ENCODE data around the gene CBFA2T2. TPM values are rescaled to one million over a fixed set of nuclear protein-coding genes. Genes with fewer than 3 reads are reported as not detected.
A peak's percentile ranks its signal among the peaks of the same experiment; 100 is the strongest.

Gene CBFA2T2
- total RNA-seq, 2 donors from 2014 or later: 14.4 to 15.7 TPM

DNA sequence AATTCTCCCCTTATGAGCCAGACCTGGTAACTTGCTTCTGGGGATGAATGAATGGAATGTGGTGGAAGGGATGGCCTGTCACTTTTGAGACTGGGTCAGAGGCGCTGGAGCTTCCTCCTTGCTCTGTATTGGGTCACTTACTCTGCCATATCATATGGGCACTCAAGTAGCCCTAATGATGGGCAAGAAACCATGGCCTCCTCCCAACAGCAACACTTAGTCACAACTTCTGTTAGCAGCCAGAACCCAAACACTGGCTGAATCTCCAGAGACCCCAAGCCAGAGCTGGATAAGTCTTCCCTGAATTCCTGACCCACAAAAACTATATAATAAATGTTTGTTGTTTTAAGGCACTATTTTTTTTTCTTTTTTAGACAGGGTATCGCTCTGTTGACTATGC, 190.8 kb downstream of the CBFA2T2 start:
- H3K4me1 Mint-ChIP-seq (ENCODE audit: low read depth): peaks cover 74% of the 10 kb centered on the region
- peak overlapping the region; percentile 86 for H3K27ac Mint-ChIP-seq

DNA sequence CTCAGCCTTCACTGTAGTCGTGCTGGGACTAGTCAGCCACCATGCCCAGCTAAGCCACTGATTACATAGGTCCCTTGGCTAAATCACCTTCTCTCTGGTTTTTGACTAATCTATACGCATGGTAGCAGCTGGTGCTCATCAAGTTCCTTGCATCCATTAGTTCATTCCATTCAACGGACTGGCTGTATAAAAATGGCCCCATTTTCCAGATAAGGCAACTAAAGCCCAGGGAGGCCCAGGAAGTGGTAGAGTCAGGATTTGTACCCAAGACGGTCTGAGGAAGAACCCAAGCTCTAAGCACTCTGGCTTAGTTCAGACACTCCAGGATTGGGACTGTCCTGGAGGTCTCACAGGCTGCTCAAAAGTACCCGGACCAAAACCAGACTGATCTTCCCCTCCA, 191.4 kb downstream of the CBFA2T2 start:
- Mint-ChIP-seq H3K9me3 (no peaks in the 10 kb centered on the region), H3K4me3 (peak overlapping the region; percentile 31 to 54), H3K4me1 (ENCODE audit: low read depth) (peaks cover 68% of the 10 kb centered on the region), H3K36me3 (ENCODE audit: insufficient read depth in 2 of 2) (peaks cover 8 to 24% of the 10 kb centered on the region in 2 donors), H3K27ac (no peak overlapping the region), H3K27me3 (ENCODE audit: low read depth) (no peaks in the 10 kb centered on the region)
- DNase-seq: no peak
- ATAC-seq (replicated peaks in 1 of 2): no peak

More for the DNA sequence above, 190.8 kb downstream of the CBFA2T2 start:
- H3K9me3 Mint-ChIP-seq: no peaks in the 10 kb centered on the region
- ATAC-seq (replicated peaks in 1 of 2) (no peak), DNase-seq (no peak)
- peaks cover 8 to 28% of the 10 kb centered on the region in 2 donors for H3K36me3 Mint-ChIP-seq (ENCODE audit: insufficient read depth in 2 of 2)
- peak overlapping the region; percentile 54 to 62 for H3K4me3 Mint-ChIP-seq
- no peaks in the 10 kb centered on the region for H3K27me3 Mint-ChIP-seq (ENCODE audit: low read depth)

DNA sequence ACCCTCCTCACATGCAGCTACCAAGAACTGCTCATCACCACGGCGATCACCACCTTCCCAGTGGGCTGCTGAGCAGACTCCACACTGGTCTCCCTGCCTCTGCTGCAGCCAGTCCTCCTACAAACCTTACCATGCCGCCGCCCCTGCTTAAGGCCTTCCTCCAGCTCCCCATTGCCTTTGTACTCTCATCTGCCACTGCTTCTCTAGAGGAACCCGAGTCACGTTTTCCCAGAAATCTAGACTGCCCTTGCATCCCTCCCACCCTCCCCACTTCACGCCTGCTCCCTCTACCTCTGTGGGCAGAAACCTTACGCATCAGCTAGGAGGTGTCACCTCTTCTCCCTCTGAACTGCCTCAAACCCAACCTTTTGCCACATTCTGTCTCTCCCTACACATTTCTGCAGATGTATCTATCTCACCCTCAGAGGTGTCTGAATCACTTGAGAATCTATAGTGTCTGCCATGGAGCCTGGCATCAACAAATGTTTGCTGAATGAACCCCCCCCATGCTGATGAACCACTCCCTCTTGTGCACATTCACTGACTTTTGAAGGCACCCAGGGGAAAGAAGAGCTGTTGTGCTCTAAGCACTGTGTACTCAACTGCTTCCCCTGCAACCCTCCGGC, 191.9 kb downstream of the CBFA2T2 start:
- Mint-ChIP-seq H3K36me3 (ENCODE audit: insufficient read depth in 2 of 2) (peaks cover 8 to 24% of the 10 kb centered on the region in 2 donors), H3K27me3 (ENCODE audit: low read depth) (no peaks in the 10 kb centered on the region), H3K4me1 (ENCODE audit: low read depth) (peaks cover 72% of the 10 kb centered on the region), H3K27ac (no peak overlapping the region), H3K4me3 (peak overlapping the region; percentile 31 to 54), H3K9me3 (no peaks in the 10 kb centered on the region)
- ATAC-seq (replicated peaks in 1 of 2): peak in 1 of 2 donors; percentile 2
- no peak for DNase-seq

DNA sequence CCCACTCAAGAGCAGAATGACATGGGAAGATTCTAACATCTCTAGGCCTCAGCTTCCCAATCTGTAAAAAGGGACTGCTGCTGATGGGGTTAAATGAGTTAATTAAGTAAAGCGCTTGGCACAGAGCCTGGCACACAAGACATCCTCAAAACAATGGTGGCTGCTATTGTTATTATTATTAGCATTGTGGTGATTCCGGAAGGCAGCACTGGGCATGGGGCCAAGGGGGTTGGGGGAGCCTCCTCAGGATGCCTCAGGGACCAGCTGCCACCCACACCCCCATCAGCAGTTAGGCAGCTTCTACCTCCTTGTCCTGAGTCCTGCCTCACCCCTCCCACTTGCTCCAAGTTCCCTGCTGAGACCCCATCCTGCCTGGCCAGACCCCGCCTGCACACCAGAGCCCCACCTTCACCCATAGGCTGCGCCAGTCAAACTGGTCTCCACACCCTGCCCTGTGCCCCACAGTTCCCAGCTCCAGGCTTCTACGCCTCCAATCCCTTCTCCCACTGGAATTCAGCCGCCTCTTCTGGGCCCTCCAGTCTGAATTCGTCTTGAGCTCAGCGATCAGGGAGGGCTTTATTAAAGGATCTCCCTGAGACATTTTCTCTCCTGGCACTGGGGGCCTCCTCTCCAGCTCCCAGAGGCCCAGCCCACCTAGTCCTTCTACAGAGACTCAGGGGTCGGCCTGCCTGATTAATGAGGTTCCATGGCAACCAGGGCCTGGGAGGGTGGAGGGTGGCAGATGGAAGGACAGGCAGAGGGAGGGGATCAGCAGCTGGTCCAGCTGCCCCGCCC, 194.8 kb downstream of the CBFA2T2 start:
- H3K27ac Mint-ChIP-seq: peak overlapping the region; percentile 66
- DNase-seq (no peak), ATAC-seq (replicated peaks in 1 of 2) (no peak)
- peak overlapping the region; percentile 91 to 93 for H3K4me3 Mint-ChIP-seq
- H3K27me3 Mint-ChIP-seq (ENCODE audit: low read depth): no peaks in the 10 kb centered on the region
- peaks cover 84% of the 10 kb centered on the region for H3K4me1 Mint-ChIP-seq (ENCODE audit: low read depth)
- H3K9me3 Mint-ChIP-seq: no peaks in the 10 kb centered on the region
- H3K36me3 Mint-ChIP-seq (ENCODE audit: insufficient read depth in 2 of 2): peaks cover 4 to 11% of the 10 kb centered on the region in 2 donors

DNA sequence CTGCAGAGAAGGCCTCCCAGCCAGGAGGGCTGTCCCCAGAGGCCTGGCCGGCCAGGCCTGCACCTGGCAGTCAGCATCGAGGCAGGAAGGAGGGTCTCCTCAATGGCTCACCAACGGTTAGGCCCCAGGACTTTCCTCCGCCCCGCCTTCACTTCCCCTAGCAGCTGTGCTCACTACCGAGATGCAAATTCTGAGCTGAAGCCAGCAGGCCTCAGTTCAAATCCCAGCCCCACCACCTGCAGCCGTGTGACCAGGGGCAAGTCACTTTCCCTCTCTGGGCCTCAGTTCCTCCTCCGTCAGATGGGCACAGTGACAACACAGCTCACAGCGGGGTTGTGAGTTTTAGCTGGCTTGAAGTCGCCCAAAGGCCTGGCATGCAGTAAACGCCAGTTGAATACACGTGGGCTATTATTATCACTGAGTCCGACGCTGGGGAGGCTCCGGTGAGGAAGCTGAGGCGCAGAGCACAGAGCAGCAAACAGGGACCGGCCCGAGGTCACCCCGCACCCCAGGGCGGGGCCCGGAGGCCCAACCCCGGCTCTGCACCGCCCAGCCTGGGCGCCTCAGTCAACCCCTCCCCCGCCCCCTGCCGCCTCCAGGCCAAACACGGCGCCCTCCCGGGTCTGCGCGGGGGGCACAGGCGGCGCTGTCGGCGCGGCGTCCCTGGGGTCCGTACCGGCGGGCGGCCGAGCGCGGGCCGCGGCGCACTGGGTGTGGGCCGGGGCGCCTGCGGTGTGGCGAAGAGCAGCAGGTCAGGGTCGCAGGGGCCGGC, 195.6 kb downstream of the CBFA2T2 start:
- Mint-ChIP-seq H3K9me3 (no peaks in the 10 kb centered on the region), H3K36me3 (ENCODE audit: insufficient read depth in 2 of 2) (peaks cover 4 to 11% of the 10 kb centered on the region in 2 donors), H3K4me1 (ENCODE audit: low read depth) (peaks cover 84% of the 10 kb centered on the region), H3K4me3 (peak overlapping the region; percentile 91 to 93), H3K27me3 (ENCODE audit: low read depth) (no peaks in the 10 kb centered on the region), H3K27ac (peak overlapping the region; percentile 77)
- peak; percentile 60 for ATAC-seq (replicated peaks in 1 of 2)
- peak; percentile 72 to 78 for DNase-seq

DNA sequence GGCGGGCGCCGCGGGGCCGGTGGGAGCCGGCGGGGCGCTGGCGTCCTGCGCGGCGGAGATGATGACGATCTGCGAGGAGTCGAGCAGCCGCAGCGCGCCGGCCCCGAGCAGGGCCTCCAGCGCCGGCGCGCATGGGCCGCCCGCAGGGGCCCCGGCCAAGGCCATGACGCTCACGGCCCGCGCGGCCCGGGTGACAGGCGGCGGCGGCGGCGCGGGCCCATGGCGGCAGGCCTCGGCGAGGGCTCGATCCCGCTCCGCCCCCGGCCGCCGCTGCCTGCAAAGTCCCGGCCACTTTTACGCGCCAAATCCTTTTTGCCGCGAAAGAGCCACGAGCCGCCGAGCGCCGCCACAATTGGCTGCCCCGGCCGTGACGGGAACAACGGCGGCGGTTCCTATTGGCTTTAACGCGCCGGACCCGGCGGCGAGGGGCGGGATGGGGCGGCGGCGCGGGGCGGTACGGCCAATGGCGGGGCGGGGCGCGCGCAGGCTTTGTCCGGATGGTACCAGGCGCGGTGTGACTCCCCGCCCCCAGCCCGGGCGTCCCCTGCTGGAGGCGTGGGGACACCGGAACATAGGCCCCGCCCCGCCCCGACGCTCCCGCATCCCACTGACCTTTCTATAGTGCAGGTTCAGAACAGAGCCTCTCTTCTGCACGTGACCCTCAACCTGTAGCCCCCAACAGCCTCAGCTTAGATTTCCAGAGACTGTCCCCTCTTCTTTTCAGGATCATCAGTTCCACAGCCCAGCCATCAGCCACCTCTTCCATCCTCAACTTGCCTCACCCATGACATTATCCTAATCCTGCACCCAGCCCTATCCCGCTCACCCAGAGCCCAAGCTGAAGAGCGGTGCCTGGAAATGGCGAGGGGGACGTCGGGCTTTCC, 196.4 kb downstream of the CBFA2T2 start, which contains the start of gene E2F1:
Gene E2F1 (minus strand): TSS at position 286 of the 884 bp plus-strand sequence. CDS start 121 bp downstream, at position 165.
- peaks cover 84% of the 10 kb centered on the region for H3K4me1 Mint-ChIP-seq (ENCODE audit: low read depth)
- H3K4me3 Mint-ChIP-seq: peak within 1 kb of the TSS; percentile 91 to 93
- H3K9me3 Mint-ChIP-seq: no peaks in the 10 kb centered on the region
- DNase-seq: peak; percentile 97 to 99
- ATAC-seq (replicated peaks in 1 of 2): peak; percentile 85 to 86
- no peaks in the 10 kb centered on the region for H3K27me3 Mint-ChIP-seq (ENCODE audit: low read depth)
- peaks cover 4 to 11% of the 10 kb centered on the region in 2 donors for H3K36me3 Mint-ChIP-seq (ENCODE audit: insufficient read depth in 2 of 2)
- peak within 1 kb of the TSS; percentile 77 for H3K27ac Mint-ChIP-seq

DNA sequence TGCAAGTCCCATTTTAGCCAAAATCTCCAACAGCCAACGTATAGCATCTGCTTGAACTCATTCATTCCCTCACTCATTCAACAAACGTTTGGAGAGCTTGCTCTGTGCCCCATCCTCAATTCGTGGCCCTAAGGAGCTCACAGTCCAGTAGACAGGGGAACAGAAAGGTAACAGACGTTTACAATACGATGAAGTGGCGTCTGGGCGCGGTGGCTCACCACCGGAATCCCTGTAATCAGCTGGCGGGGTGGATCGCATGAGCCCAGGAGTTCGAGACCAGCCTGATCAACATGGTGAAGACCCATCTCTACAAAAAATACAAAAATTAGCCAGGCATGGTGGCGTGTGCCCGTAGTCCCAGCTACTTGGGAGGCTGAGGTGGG, 197.1 kb downstream of the CBFA2T2 start:
- Mint-ChIP-seq H3K27ac (peak overlapping the region; percentile 34), H3K9me3 (no peaks in the 10 kb centered on the region), H3K27me3 (ENCODE audit: low read depth) (no peaks in the 10 kb centered on the region), H3K4me3 (peak overlapping the region; percentile 69 to 74), H3K36me3 (ENCODE audit: insufficient read depth in 2 of 2) (peaks cover 4 to 7% of the 10 kb centered on the region in 2 donors), H3K4me1 (ENCODE audit: low read depth) (peaks cover 81% of the 10 kb centered on the region)
- DNase-seq (no peak), ATAC-seq (replicated peaks in 1 of 2) (no peak)

DNA sequence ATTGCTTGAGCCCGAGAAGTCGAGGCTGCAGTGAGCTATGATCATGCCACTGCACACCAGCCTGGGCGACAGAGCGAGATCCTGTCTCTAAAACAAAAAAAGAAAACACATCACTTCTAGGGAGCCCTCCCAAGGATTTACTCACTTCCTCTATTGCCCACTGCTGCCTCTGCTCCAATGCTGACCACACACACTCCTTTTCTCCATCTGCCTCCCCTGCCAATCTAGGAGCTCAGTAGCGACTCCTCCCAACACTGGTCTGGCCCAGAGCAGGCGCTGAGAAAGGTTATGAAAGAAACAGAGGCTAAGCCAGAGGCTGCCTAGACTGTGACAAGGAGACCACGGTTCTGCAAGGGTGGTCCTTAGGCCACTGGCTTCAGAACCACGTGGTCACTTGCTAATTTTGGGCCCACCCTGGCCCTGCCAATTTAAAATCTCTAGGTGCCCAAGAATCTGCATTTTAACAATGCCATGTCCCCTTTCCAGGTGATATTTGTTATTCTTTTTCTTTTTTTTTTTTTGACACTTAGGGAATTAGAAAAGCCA, 197.5 kb downstream of the CBFA2T2 start:
- H3K4me1 Mint-ChIP-seq (ENCODE audit: low read depth): peaks cover 77% of the 10 kb centered on the region
- peak overlapping the region in 1 of 2 donors; percentile 74 for H3K4me3 Mint-ChIP-seq
- no peak overlapping the region for H3K27ac Mint-ChIP-seq
- no peaks in the 10 kb centered on the region for H3K27me3 Mint-ChIP-seq (ENCODE audit: low read depth)
- DNase-seq (no peak), ATAC-seq (replicated peaks in 1 of 2) (no peak)
- peaks cover 4 to 7% of the 10 kb centered on the region in 2 donors for H3K36me3 Mint-ChIP-seq (ENCODE audit: insufficient read depth in 2 of 2)
- no peaks in the 10 kb centered on the region for H3K9me3 Mint-ChIP-seq

DNA sequence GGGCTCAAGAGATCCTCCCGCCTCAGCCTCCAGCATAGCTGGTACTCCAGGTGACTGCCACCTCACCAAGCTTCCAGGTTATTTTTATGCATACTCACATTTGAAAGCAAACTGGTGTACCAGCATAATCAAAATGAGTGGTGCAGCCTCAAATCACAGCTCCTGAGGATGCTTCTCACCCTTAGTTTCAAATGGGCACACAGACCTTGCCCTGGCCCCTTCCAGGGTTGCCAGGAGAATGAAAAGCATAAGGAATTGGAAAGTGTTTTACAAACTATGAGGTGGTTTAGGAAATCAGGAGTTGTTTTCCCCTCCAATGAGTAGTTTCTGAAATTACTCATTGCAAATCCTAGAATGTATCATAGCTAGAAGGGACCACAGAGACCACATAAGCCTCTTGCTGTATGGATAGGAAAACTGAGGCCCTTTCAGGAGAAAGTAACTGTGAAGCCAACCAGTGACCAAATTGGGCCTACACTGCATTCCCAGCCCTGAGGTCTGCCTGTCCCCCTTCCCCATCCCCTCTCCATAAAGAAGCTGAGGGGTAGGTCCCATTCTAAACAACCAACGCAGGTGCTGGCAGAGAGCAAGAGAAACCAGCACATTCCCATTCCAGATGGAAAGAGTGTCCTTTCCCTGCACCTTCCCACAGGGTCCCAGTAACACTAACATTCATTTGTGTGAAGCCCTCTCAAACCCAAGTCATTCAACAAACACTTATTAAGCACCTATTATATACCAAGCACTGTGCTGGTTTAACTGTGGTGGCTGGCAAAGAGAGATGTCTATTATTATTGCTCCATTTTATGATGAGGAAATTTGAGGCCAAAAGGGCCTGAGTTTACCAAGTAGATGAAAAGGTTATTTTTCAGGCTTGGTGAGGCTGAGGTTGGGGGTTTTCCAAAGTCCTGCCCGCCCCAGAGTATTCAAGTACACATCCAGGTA, 198.4 kb downstream of the CBFA2T2 start:
- H3K4me3 Mint-ChIP-seq: peak overlapping the region; percentile 68 to 83
- no peaks in the 10 kb centered on the region for H3K27me3 Mint-ChIP-seq (ENCODE audit: low read depth)
- ATAC-seq (replicated peaks in 1 of 2): no peak
- H3K4me1 Mint-ChIP-seq (ENCODE audit: low read depth): peaks cover 69% of the 10 kb centered on the region
- peaks cover 4 to 7% of the 10 kb centered on the region in 2 donors for H3K36me3 Mint-ChIP-seq (ENCODE audit: insufficient read depth in 2 of 2)
- no peak for DNase-seq
- peak overlapping the region; percentile 52 for H3K27ac Mint-ChIP-seq
- H3K9me3 Mint-ChIP-seq: no peaks in the 10 kb centered on the region

DNA sequence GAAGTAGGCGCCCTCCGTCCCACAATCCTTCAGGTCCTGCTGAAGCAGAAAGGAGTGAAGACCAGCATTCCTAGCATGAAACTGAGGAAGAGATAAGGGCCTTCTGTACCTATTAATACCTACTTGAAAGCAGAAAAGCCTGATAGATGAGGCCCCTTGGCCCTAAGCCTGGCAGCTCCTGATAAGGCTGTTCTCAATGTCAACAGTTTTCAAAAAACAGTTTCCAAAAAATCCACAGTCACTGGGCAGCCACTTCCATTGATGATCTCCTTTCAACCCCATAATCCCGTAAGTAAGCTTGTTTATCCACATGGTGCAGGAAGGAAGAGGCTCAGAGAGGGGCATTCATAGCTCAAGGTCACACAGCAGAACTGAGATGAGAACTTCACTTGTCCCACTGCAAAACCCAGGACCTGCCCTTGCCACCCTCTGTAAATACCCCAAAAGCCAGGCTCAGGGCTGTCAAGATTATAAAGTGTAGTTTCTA, 199.1 kb downstream of the CBFA2T2 start:
- H3K27me3 Mint-ChIP-seq (ENCODE audit: low read depth): no peaks in the 10 kb centered on the region
- H3K4me1 Mint-ChIP-seq (ENCODE audit: low read depth): peaks cover 65% of the 10 kb centered on the region
- no peak for DNase-seq
- no peaks in the 10 kb centered on the region for H3K9me3 Mint-ChIP-seq
- ATAC-seq (replicated peaks in 1 of 2): no peak
- peaks cover 4 to 7% of the 10 kb centered on the region in 2 donors for H3K36me3 Mint-ChIP-seq (ENCODE audit: insufficient read depth in 2 of 2)
- H3K27ac Mint-ChIP-seq: no peak overlapping the region
- H3K4me3 Mint-ChIP-seq: peak overlapping the region; percentile 68 to 83

DNA sequence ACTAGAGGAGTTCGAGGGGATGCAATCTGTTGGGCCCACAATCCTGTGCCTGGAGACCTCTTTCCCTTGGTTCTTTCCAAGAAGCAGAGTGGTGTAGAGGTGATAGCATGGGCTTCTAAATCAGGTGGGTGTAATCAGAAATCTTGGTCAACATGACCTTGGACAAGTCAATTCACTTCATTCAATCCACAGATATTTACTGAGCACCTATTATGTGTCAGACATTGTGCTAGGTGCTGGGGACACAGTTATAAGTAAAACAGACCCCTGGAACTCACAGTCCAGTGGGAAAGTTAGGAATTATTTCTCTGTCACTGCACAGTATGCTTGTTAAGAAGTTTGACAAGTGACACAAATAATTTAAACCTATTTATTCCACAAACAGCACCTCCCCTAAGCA, 199.6 kb downstream of the CBFA2T2 start:
- Mint-ChIP-seq H3K9me3 (no peaks in the 10 kb centered on the region), H3K27me3 (ENCODE audit: low read depth) (no peaks in the 10 kb centered on the region), H3K27ac (peak overlapping the region; percentile 88), H3K4me3 (peak overlapping the region; percentile 78 to 83), H3K36me3 (ENCODE audit: insufficient read depth in 2 of 2) (peaks cover 4 to 7% of the 10 kb centered on the region in 2 donors), H3K4me1 (ENCODE audit: low read depth) (peaks cover 60% of the 10 kb centered on the region)
- no peak for ATAC-seq (replicated peaks in 1 of 2)
- DNase-seq: no peak
